NCI-H146 (cell line): Measurements from ENCODE around the gene SOX5.
"Not testable (repeated sequence)": the region's sequence is repeated elsewhere in the genome, so short reads cannot be mapped to it uniquely, and the experiment has no call there.

ENCODE experiments used
- DNase-seq: peaks from one replicate; lab custom pipeline; 2025; lab: John Stamatoyannopoulos, UW

Gene SOX5

GRCh38 chr12:23756416-23756815 lies 193.1 kb downstream of the SOX5 start:
- peak; percentile 46 for DNase-seq

- DNase-seq = peak; percentile 14
These were observed 195.7 kb downstream of the SOX5 start for GRCh38 chr12:23753628-23754365.

- DNase-seq = no peak
These were observed 197.2 kb downstream of the SOX5 start for GRCh38 chr12:23752245-23752644.

- DNase-seq = no peak
These were observed 197.8 kb downstream of the SOX5 start for GRCh38 chr12:23751641-23752040.

- DNase-seq = no peak
These were observed 198.5 kb downstream of the SOX5 start for GRCh38 chr12:23750923-23751322.

- no peak for DNase-seq
These were observed 204.8 kb downstream of the SOX5 start for GRCh38 chr12:23744696-23745095.

GRCh38 chr12:23742574-23742973 lies 206.9 kb downstream of the SOX5 start:
- DNase-seq = no peak

GRCh38 chr12:23731493-23731892 lies 218.0 kb downstream of the SOX5 start:
- no peak for DNase-seq

GRCh38 chr12:23731035-23731434 lies 218.4 kb downstream of the SOX5 start:
- DNase-seq = no peak

- DNase-seq = no peak
These were observed 220.1 kb downstream of the SOX5 start for GRCh38 chr12:23729359-23729758.

GRCh38 chr12:23726646-23727045 lies 222.8 kb downstream of the SOX5 start:
- no peak for DNase-seq

- DNase-seq = peak; percentile 74
These were observed 226.8 kb downstream of the SOX5 start for GRCh38 chr12:23722655-23723054.

- no peak for DNase-seq
These were observed 228.2 kb downstream of the SOX5 start for GRCh38 chr12:23721268-23721667.

- no peak for DNase-seq
These were observed 230.0 kb downstream of the SOX5 start for GRCh38 chr12:23719493-23719892.

- DNase-seq = not testable (repeated sequence)
These were observed 239.1 kb downstream of the SOX5 start for GRCh38 chr12:23710361-23710760.

GRCh38 chr12:23708185-23708837 lies 241.2 kb downstream of the SOX5 start:
- DNase-seq = no peak

- DNase-seq = no peak
These were observed 242.2 kb downstream of the SOX5 start for GRCh38 chr12:23707270-23707669.

GRCh38 chr12:23704992-23705943 lies 244.2 kb downstream of the SOX5 start:
- DNase-seq = no peak

- no peak for DNase-seq
These were observed 246.4 kb downstream of the SOX5 start for GRCh38 chr12:23703051-23703450.

- peak; percentile 13 for DNase-seq
These were observed 250.4 kb downstream of the SOX5 start for GRCh38 chr12:23699031-23699430.

- no peak for DNase-seq
These were observed 254.6 kb downstream of the SOX5 start for GRCh38 chr12:23694920-23695319.

- DNase-seq = no peak
These were observed 255.2 kb downstream of the SOX5 start for GRCh38 chr12:23694307-23694706.

- DNase-seq = no peak
These were observed 261.5 kb downstream of the SOX5 start for GRCh38 chr12:23687947-23688346.
